ENCODE data around the gene CES1.

GRCh38 chr16:55872130-55872529 is 39.2 kb upstream of the CES1 start:
- TF ChIP-seq CTCF (conservative IDR thresholded peaks at IDR 0.05 in 1 of 2, IDR thresholded peaks at IDR 0.05 in 1 of 2; ENCODE audit: low read depth in 1 of 2, low read length in 2 of 2) (no peak), EZH2 (IDR thresholded peaks at IDR 0.05; ENCODE audit: low read length, missing control alignments) (no peak)

Measured in fibroblast of lung (primary cell).